CD14-positive monocyte (primary cell): ENCODE results near the gene FRAS1. TPM values are rescaled to one million over a fixed set of nuclear protein-coding genes. Genes with fewer than 3 reads are reported as not detected.

Source experiments
- DNase-seq, 3 donors: peaks; one replicate each; pipeline ENCODE4 v3.0.0-alpha.2; 2011 to 2022
- H2AFZ ChIP-seq: 2 replicates; pipeline ENCODE4 v1.6.0; 2012; ENCODE audit warnings: mild to moderate bottlenecking, low read depth, low read length, inconsistent platforms; ENCODE audit not compliant: insufficient read depth, poor library complexity, severe bottlenecking
- H3K27ac ChIP-seq, 2 donors: 1 replicate in 1 of 2; 2 replicates in 1 of 2; pipeline ENCODE4 v1.5.1; 2012 to 2013; ENCODE audit warnings: low read length in 2 of 2, control low read depth in 1 of 2, inconsistent platforms in 1 of 2, low read depth in 1 of 2, mild to moderate bottlenecking in 1 of 2
- H3K27me3 ChIP-seq, 2 donors: one replicate each; pipeline versions ENCODE4 v1.6.0 to v1.6.1; 2011 to 2013; ENCODE audit warnings: low read length in 2 of 2; ENCODE audit not compliant: control insufficient read depth in 2 of 2, insufficient read depth in 2 of 2
- H3K36me3 ChIP-seq, 2 donors: replicated peaks in 1 of 2; 1 replicate in 1 of 2; 2 replicates in 1 of 2; pipeline versions ENCODE4 v1.5.1 to v1.6.1; 2012 to 2013; ENCODE audit warnings: low read length in 2 of 2, control low read depth in 1 of 2, inconsistent platforms in 1 of 2, mild to moderate bottlenecking in 1 of 2; ENCODE audit not compliant: insufficient read depth in 2 of 2, control insufficient read depth in 1 of 2
- H3K4me1 ChIP-seq, 2 donors: 1 replicate in 1 of 2; 2 replicates in 1 of 2; pipeline versions ENCODE4 v1.5.1 to v1.6.1; 2012 to 2013; ENCODE audit warnings: low read length in 2 of 2, control low read depth in 1 of 2, inconsistent platforms in 1 of 2, mild to moderate bottlenecking in 1 of 2, moderate library complexity in 1 of 2; ENCODE audit not compliant: insufficient read depth in 2 of 2, control insufficient read depth in 1 of 2
- H3K4me2 ChIP-seq: replicated peaks from 2 replicates; pipeline ENCODE3; 2012; ENCODE audit warnings: low read length, moderate library complexity, mild to moderate bottlenecking; ENCODE audit not compliant: poor library complexity, severe bottlenecking; ENCODE audit errors: extremely low read depth
- H3K4me3 ChIP-seq, 3 experiments: fragments of 200-600 bp in 1 of 3; sonication (generic) in 1 of 3; replicated peaks in 1 of 3; 1 replicate in 2 of 3; 2 replicates in 1 of 3; pipeline ENCODE4 v1.5.1; 2011 to 2013; ENCODE audit warnings: low read length in 3 of 3, mild to moderate bottlenecking in 3 of 3, control low read depth in 2 of 3, low read depth in 2 of 3, inconsistent platforms in 1 of 3, moderate library complexity in 1 of 3
- H3K79me2 ChIP-seq: 2 replicates; pipeline ENCODE4 v1.6.0; 2012; ENCODE audit warnings: mild to moderate bottlenecking, control low read depth, inconsistent platforms, low read length, moderate library complexity; ENCODE audit not compliant: insufficient read depth
- H3K9ac ChIP-seq: 2 replicates; pipeline ENCODE4 v1.6.0; 2017; ENCODE audit warnings: low read length, mild to moderate bottlenecking; ENCODE audit not compliant: insufficient read depth, poor library complexity, severe bottlenecking
- H3K9me3 ChIP-seq, 2 donors: replicated peaks in 1 of 2; 1 replicate in 1 of 2; 2 replicates in 1 of 2; pipeline versions ENCODE4 v1.5.1 to v1.6.1; 2012 to 2013; ENCODE audit warnings: low read length in 2 of 2, control low read depth in 1 of 2; ENCODE audit not compliant: control insufficient read depth in 1 of 2, insufficient read depth in 1 of 2
- H4K20me1 ChIP-seq: 2 replicates; pipeline ENCODE4 v1.6.0; 2012; ENCODE audit warnings: mild to moderate bottlenecking, low read length, control low read depth, moderate library complexity; ENCODE audit not compliant: insufficient read depth
- H3K27ac Mint-ChIP-seq, 7 donors: one replicate each; pipeline ENCODE4 v1.8.0; 2020; ENCODE audit warnings: mild to moderate bottlenecking in 7 of 7, mixed read lengths in 7 of 7, moderate library complexity in 6 of 7, inconsistent platforms in 2 of 7
- H3K27me3 Mint-ChIP-seq, 3 donors: one replicate each; pipeline ENCODE4 v1.8.0; 2021 to 2022; ENCODE audit warnings: low read depth in 3 of 3, mild to moderate bottlenecking in 3 of 3, mixed read lengths in 3 of 3, moderate library complexity in 3 of 3, inconsistent platforms in 1 of 3
- H3K36me3 Mint-ChIP-seq, 2 donors: one replicate each; pipeline ENCODE4 v1.8.0; 2020; ENCODE audit warnings: mixed read lengths in 2 of 2, inconsistent platforms in 1 of 2, mild to moderate bottlenecking in 1 of 2
- H3K4me1 Mint-ChIP-seq: one replicate; pipeline ENCODE4 v1.8.0; 2020; ENCODE audit warnings: mild to moderate bottlenecking, mixed read lengths
- H3K4me3 Mint-ChIP-seq, 2 donors: one replicate each; pipeline ENCODE4 v1.8.0; 2020; ENCODE audit warnings: mild to moderate bottlenecking in 2 of 2, mixed read lengths in 2 of 2, moderate library complexity in 1 of 2
- H3K9me3 Mint-ChIP-seq, 7 donors: one replicate each; pipeline ENCODE4 v1.8.0; 2020 to 2022; ENCODE audit warnings: mixed read lengths in 7 of 7, mild to moderate bottlenecking in 6 of 7, moderate library complexity in 6 of 7, inconsistent platforms in 2 of 7
- CTCF ChIP-seq: fragments of 200-600 bp; IDR thresholded peaks from one replicate; pipeline ENCODE4 v1.8.0; 2022; ENCODE audit warnings: antibody characterized with exemption, mild to moderate bottlenecking
- WGBS: methylation state at CpG from one replicate; pipeline ENCODE4 v1.1.5; 2013; ENCODE audit warnings: missing lambda C conversion rate; ENCODE audit not compliant: insufficient coverage; 5-methylcytosine and 5-hydroxymethylcytosine counted together
- intact Hi-C, 2 donors: fragments of 100-400 bp; cut with micrococcal nuclease; formaldehyde crosslinking; loops; one replicate each; pipeline versions ENCODE4 v1.15.0 to v1.15.1; 2023
- polyA plus RNA-seq, 3 donors: library from polyadenylated mRNA; depleted of rRNA in 1 of 3; unstranded in 2 of 3; stranded (reverse) in 1 of 3; fragments of 300-500 nt in 2 of 3; fragments of >200 nt in 1 of 3; fragmentation: Illumina TruSeq in 2 of 3; gene quantifications; 1 replicate in 2 of 3; 2 replicates in 1 of 3; pipeline ENCODE4 v1.2.3, GENCODE V29; 2012 to 2021

The FRAS1 gene
- polyA plus RNA-seq, 3 donors = not detected

- Mint-ChIP-seq H3K36me3 (no peaks in the 10 kb centered on the region), H3K4me3 (no peak overlapping the region), H3K4me1 (no peaks in the 10 kb centered on the region), H3K27me3 (peaks cover 0 to 1% (median 1%) of the 10 kb centered on the region in 3 donors), H3K27ac (no peak overlapping the region), H3K9me3 (peaks cover 0 to 6% (median 4%) of the 10 kb centered on the region in 7 donors)
- intact Hi-C loops = no loop called here
- no peak for DNase-seq
- H3K4me2 ChIP-seq = no peak overlapping the region
- no peaks in the 10 kb centered on the region for H3K79me2 ChIP-seq
- no peak overlapping the region for H3K27ac ChIP-seq
- no peaks in the 10 kb centered on the region for H3K4me1 ChIP-seq
- H3K9me3 ChIP-seq = no peaks in the 10 kb centered on the region
- H3K36me3 ChIP-seq = no peaks in the 10 kb centered on the region
- no peak overlapping the region for H3K4me3 ChIP-seq
- no peak for TF ChIP-seq CTCF
- H3K9ac ChIP-seq = no peak overlapping the region
- no peak overlapping the region for H2AFZ ChIP-seq
- H3K27me3 ChIP-seq = no peaks in the 10 kb centered on the region
- no peaks in the 10 kb centered on the region for H4K20me1 ChIP-seq
- WGBS = 80% methylated on average over 1 of the region's 3 CpGs
Measured at GRCh38 chr4:78225236-78225635, 168.1 kb downstream of the FRAS1 start.

GRCh38 chr4:78226279-78226678 is 169.2 kb downstream of the FRAS1 start:
- no peak overlapping the region for H3K4me3 Mint-ChIP-seq
- Histone ChIP-seq H3K4me1 (no peaks in the 10 kb centered on the region), H3K27me3 (no peaks in the 10 kb centered on the region), H3K4me3 (no peak overlapping the region), H3K27ac (no peak overlapping the region), H4K20me1 (no peaks in the 10 kb centered on the region), H3K4me2 (no peak overlapping the region), H3K79me2 (no peaks in the 10 kb centered on the region), H2AFZ (no peak overlapping the region), H3K9ac (no peak overlapping the region), H3K36me3 (no peaks in the 10 kb centered on the region), H3K9me3 (no peaks in the 10 kb centered on the region)
- H3K27me3 Mint-ChIP-seq = peaks cover 0 to 1% (median 1%) of the 10 kb centered on the region in 3 donors
- H3K9me3 Mint-ChIP-seq = peaks cover 0 to 6% (median 4%) of the 10 kb centered on the region in 7 donors
- no peaks in the 10 kb centered on the region for H3K36me3 Mint-ChIP-seq
- TF ChIP-seq CTCF = no peak
- H3K27ac Mint-ChIP-seq = no peak overlapping the region
- no peak for DNase-seq
- no peaks in the 10 kb centered on the region for H3K4me1 Mint-ChIP-seq
- intact Hi-C loops = no loop called here
